Measurements from ENCODE around the gene GPR15LG. TPM values are rescaled to one million over a fixed set of nuclear protein-coding genes. Genes with fewer than 3 reads are reported as not detected.

Gene GPR15LG
- total and polyA plus RNA-seq, 2 donors (not counting 3 experiments of a cell fraction or from before 2014, with no cell fraction given): not detected

DNA sequence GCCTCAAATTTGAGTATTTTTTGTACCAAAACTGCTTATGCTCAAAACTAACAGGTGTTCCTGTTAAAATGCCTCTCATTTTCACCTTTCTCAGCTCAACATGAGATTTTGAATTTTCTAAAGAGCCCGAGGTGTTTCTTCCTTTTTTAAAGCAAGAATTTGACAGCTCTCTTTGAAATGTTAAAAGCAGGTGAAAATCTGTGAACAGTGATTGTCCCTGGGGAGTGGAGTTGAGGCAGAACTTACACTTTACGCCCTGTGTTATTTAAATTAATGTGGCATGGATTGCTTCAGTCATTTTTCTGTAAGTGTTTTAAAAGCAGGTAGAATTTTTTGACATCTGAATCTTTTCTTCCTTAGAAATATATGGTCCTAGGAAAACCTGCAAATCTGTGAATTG is 9.2 kb upstream of the GPR15LG start:
- dilution Hi-C loops (cut with MboI; ENCODE audit: extremely low pct_ligation_motif_present, low sequenced_read_pairs) (no loop called here), intact Hi-C loops (cut with micrococcal nuclease) (no loop called here)
- FAIRE-seq (no peak), DNase-seq (ENCODE audit: low read depth, low spot score) (no peak)
- Histone ChIP-seq H3K4me3 (replicated peaks in 1 of 3; ENCODE audit: insufficient read depth in 1 of 3, low read depth in 1 of 3, low read length in 3 of 3) (no peak overlapping the region), H3K27me3 (ENCODE audit: control insufficient read depth in 2 of 2, insufficient read depth in 2 of 2, low read length in 2 of 2) (peaks cover 2 to 3% of the 10 kb centered on the region in 2 experiments), H3K9ac (replicated peaks; ENCODE audit: extremely low read depth, insufficient read depth, low read length) (no peak overlapping the region), H3K4me1 (ENCODE audit: control insufficient read depth, extremely low read depth, insufficient read depth, low read length) (no peaks in the 10 kb centered on the region), H2AFZ (ENCODE audit: low read depth, low read length) (no peak overlapping the region), H3K36me3 (ENCODE audit: control insufficient read depth in 2 of 2, extremely low read depth in 1 of 2, insufficient read depth in 2 of 2, low read length in 2 of 2) (no peaks in the 10 kb centered on the region), H4K20me1 (replicated peaks; ENCODE audit: control insufficient read depth, extremely low read depth, insufficient read depth, low read length) (no peaks in the 10 kb centered on the region), H3K9me1 (replicated peaks; ENCODE audit: control insufficient read depth, extremely low read depth, insufficient read depth, low read length) (no peaks in the 10 kb centered on the region), H3K9me3 (replicated peaks; ENCODE audit: control insufficient read depth, insufficient read depth, low read length) (no peaks in the 10 kb centered on the region), H3K4me2 (ENCODE audit: insufficient read depth, low read length) (no peak overlapping the region), H3K79me2 (ENCODE audit: control insufficient read depth, insufficient read depth, low read length) (no peaks in the 10 kb centered on the region), H3K27ac (ENCODE audit: insufficient read depth, low read depth, low read length) (no peak overlapping the region)
- CTCF ChIA-PET: interaction anchor here (0.6 to 2.6 kb wide), 3 partner anchors 9 to 373 kb away, joined by 3 to 12 read pairs (median 3); no protein-coding TSS in a partner anchor
- no peak for TF ChIP-seq POLR2A (IDR thresholded peaks at IDR 0.05; ENCODE audit: low read depth, low read length)
- TF ChIP-seq JUN (IDR thresholded peaks at IDR 0.05; ENCODE audit: borderline replicate concordance, insufficient read depth, insufficient read length, low read depth): no peak
- TF ChIP-seq EZH2 (IDR thresholded peaks at IDR 0.05; ENCODE audit: borderline replicate concordance, low read depth, low read length, severe bottlenecking): no peak
- TF ChIP-seq, protein P1, sequence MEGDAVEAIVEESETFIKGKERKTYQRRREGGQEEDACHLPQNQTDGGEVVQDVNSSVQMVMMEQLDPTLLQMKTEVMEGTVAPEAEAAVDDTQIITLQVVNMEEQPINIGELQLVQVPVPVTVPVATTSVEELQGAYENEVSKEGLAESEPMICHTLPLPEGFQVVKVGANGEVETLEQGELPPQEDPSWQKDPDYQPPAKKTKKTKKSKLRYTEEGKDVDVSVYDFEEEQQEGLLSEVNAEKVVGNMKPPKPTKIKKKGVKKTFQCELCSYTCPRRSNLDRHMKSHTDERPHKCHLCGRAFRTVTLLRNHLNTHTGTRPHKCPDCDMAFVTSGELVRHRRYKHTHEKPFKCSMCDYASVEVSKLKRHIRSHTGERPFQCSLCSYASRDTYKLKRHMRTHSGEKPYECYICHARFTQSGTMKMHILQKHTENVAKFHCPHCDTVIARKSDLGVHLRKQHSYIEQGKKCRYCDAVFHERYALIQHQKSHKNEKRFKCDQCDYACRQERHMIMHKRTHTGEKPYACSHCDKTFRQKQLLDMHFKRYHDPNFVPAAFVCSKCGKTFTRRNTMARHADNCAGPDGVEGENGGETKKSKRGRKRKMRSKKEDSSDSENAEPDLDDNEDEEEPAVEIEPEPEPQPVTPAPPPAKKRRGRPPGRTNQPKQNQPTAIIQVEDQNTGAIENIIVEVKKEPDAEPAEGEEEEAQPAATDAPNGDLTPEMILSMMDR (IDR thresholded peaks at IDR 0.05; ENCODE audit: extremely low read depth in 1 of 2, insufficient read depth in 1 of 2, low read depth in 1 of 2, low read length in 2 of 2): no peak
- TF ChIP-seq, protein P2, sequence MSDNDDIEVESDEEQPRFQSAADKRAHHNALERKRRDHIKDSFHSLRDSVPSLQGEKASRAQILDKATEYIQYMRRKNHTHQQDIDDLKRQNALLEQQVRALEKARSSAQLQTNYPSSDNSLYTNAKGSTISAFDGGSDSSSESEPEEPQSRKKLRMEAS (IDR thresholded peaks at IDR 0.05; ENCODE audit: insufficient read depth, insufficient read length): no peak
- no peak for TF ChIP-seq GATA2 (IDR thresholded peaks at IDR 0.05; ENCODE audit: insufficient read depth, insufficient read length, low read depth, low read length)
- no peak for TF ChIP-seq MYC (IDR thresholded peaks at IDR 0.05; ENCODE audit: low read depth, low read length)
- TF ChIP-seq FOS (IDR thresholded peaks at IDR 0.05; ENCODE audit: borderline replicate concordance, insufficient read depth, low read length): no peak
- no peak for TF ChIP-seq POLR2AphosphoS5 (IDR thresholded peaks at IDR 0.05; ENCODE audit: insufficient read depth, low read depth, low read length)
- POLR2A ChIA-PET: no interaction called here
- no TSS peak for BruUV-seq (replicated peaks)

All from endothelial cell of umbilical vein (primary cell).